HepG2 (cell line): Measurements from ENCODE around the gene FUT6. TPM values are rescaled to one million over a fixed set of nuclear protein-coding genes. Genes with fewer than 3 reads are reported as not detected.

ENCODE experiments used
- ELK4 ChIP-seq: sonication (generic); formaldehyde crosslinking; IDR thresholded peaks from 2 replicates; pipeline ENCODE4 v1.9.0; 2021; ENCODE audit warnings: missing genetic modification reagents, borderline replicate concordance
- HOMEZ ChIP-seq: IDR thresholded peaks from 2 replicates; pipeline ENCODE4 v1.6.1; 2016; ENCODE audit warnings: low read depth
- HOXA9 ChIP-seq: sonication (generic); formaldehyde crosslinking; IDR thresholded peaks from 2 replicates; pipeline ENCODE4 v1.8.1; 2022; ENCODE audit warnings: missing genetic modification reagents, mild to moderate bottlenecking, moderate library complexity, borderline replicate concordance
- IRF2 ChIP-seq: IDR thresholded peaks from 2 replicates; pipeline ENCODE4 v1.6.1; 2018; ENCODE audit warnings: missing genetic modification reagents, missing compliant biosample characterization
- NRL ChIP-seq: sonication (generic); formaldehyde crosslinking; IDR thresholded peaks from 2 replicates; pipeline ENCODE4 v1.5.0; 2020; ENCODE audit warnings: missing genetic modification reagents, mild to moderate bottlenecking, moderate library complexity, borderline replicate concordance
- TCF12 ChIP-seq, 2 experiments: fragments of 450-650 bp in 1 of 2; sonication (generic) in 1 of 2; formaldehyde crosslinking in 1 of 2; IDR thresholded peaks; 2 replicates each; pipeline versions ENCODE4 v1.6.1 to v1.8.0; 2017 to 2022; ENCODE audit warnings: antibody characterized with exemption in 1 of 2, mild to moderate bottlenecking in 1 of 2, missing genetic modification reagents in 1 of 2, moderate library complexity in 1 of 2
- U2AF2 ChIP-seq: fragments of 200-400 bp; formaldehyde crosslinking; IDR thresholded peaks from 2 replicates; pipeline ENCODE4 v1.6.1; 2017; ENCODE audit warnings: low read depth, mild to moderate bottlenecking, low read length
- ZFX ChIP-seq: sonication (generic); formaldehyde crosslinking; IDR thresholded peaks from 2 replicates; pipeline ENCODE4 v1.4.0; 2020; ENCODE audit warnings: mild to moderate bottlenecking, low read depth, missing genetic modification reagents, moderate library complexity
- ZNF10 ChIP-seq: sonication (generic); formaldehyde crosslinking; IDR thresholded peaks from 2 replicates; pipeline ENCODE4 v1.4.0; 2020; ENCODE audit warnings: mild to moderate bottlenecking, low read depth, missing genetic modification reagents, borderline replicate concordance
- ZNF251 ChIP-seq: sonication (generic); formaldehyde crosslinking; IDR thresholded peaks from 2 replicates; pipeline ENCODE4 v1.9.0; 2021; ENCODE audit warnings: mild to moderate bottlenecking, missing genetic modification reagents
- ZNF333 ChIP-seq: sonication (generic); formaldehyde crosslinking; IDR thresholded peaks from 2 replicates; pipeline ENCODE4 v1.4.0; 2020; ENCODE audit warnings: mild to moderate bottlenecking, missing genetic modification reagents, borderline replicate concordance
- ZNF720 ChIP-seq: sonication (generic); formaldehyde crosslinking; IDR thresholded peaks from 2 replicates; pipeline ENCODE4 v1.4.0; 2020; ENCODE audit warnings: missing genetic modification reagents
- ZNF775 ChIP-seq: sonication (generic); formaldehyde crosslinking; IDR thresholded peaks from 2 replicates; pipeline ENCODE4 v1.4.0; 2020; ENCODE audit warnings: missing genetic modification reagents, mild to moderate bottlenecking, moderate library complexity, borderline replicate concordance
- polyA plus RNA-seq, 8 experiments: library from polyadenylated mRNA; depleted of rRNA in 3 of 8; stranded (reverse) in 7 of 8; unstranded in 1 of 8; fragments of >200 nt; fragmentation: Illumina TruSeq in 4 of 8; extraction: Trizol in 4 of 8; gene quantifications; 2 replicates each; pipeline versions ENCODE4 v1.2.1 to v1.2.3, GENCODE V29; 2011 to 2016; ENCODE audit warnings: low read depth in 4 of 8, missing spikeins in 1 of 8, mixed read lengths in 1 of 8; ENCODE audit not compliant: insufficient read depth in 1 of 8
- total RNA-seq, 5 experiments: library from RNA; depleted of rRNA; stranded (reverse); fragments of >200 nt; fragmentation: Illumina TruSeq; extraction: Trizol; gene quantifications; 2 replicates each; pipeline ENCODE4 v1.2.3, GENCODE V29; 2016; ENCODE audit warnings: low read depth in 1 of 5
- TF ChIP-seq, protein P1 (sequence below), 2 experiments: fragments of 450-650 bp in 1 of 2; sonication (generic) in 1 of 2; formaldehyde crosslinking in 1 of 2; IDR thresholded peaks; 2 replicates each; pipeline versions ENCODE4 v1.6.1 to v1.8.0; 2016 to 2022; ENCODE audit warnings: antibody characterized with exemption in 1 of 2, mild to moderate bottlenecking in 1 of 2, missing genetic modification reagents in 1 of 2
- TF ChIP-seq, protein P2 (sequence below): sonication (generic); formaldehyde crosslinking; IDR thresholded peaks from 2 replicates; pipeline ENCODE4 v1.8.1; 2023; ENCODE audit warnings: mild to moderate bottlenecking, missing genetic modification reagents

The FUT6 gene
- total and polyA plus RNA-seq, 2 of the 13 experiments (the other 11 are each of a cell fraction or from before 2014, with no cell fraction given), result 8.2 to 27.7 TPM

GRCh38 chr19:5880604-5881078 lies 41.1 kb upstream of the FUT6 start (continued):
- TF ChIP-seq ZFX, result peak; percentile 25; the same call in 1 of the 2 replicates
- TF ChIP-seq ZNF775 (CRISPR knock-in tag), result no peak
- TF ChIP-seq NRL (CRISPR knock-in tag), result no peak; the same call in 1 of the 2 replicates
- TF ChIP-seq ZNF251, result no peak
- TF ChIP-seq, protein P1, sequence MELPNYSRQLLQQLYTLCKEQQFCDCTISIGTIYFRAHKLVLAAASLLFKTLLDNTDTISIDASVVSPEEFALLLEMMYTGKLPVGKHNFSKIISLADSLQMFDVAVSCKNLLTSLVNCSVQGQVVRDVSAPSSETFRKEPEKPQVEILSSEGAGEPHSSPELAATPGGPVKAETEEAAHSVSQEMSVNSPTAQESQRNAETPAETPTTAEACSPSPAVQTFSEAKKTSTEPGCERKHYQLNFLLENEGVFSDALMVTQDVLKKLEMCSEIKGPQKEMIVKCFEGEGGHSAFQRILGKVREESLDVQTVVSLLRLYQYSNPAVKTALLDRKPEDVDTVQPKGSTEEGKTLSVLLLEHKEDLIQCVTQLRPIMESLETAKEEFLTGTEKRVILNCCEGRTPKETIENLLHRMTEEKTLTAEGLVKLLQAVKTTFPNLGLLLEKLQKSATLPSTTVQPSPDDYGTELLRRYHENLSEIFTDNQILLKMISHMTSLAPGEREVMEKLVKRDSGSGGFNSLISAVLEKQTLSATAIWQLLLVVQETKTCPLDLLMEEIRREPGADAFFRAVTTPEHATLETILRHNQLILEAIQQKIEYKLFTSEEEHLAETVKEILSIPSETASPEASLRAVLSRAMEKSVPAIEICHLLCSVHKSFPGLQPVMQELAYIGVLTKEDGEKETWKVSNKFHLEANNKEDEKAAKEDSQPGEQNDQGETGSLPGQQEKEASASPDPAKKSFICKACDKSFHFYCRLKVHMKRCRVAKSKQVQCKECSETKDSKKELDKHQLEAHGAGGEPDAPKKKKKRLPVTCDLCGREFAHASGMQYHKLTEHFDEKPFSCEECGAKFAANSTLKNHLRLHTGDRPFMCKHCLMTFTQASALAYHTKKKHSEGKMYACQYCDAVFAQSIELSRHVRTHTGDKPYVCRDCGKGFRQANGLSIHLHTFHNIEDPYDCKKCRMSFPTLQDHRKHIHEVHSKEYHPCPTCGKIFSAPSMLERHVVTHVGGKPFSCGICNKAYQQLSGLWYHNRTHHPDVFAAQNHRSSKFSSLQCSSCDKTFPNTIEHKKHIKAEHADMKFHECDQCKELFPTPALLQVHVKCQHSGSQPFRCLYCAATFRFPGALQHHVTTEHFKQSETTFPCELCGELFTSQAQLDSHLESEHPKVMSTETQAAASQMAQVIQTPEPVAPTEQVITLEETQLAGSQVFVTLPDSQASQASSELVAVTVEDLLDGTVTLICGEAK (IDR thresholded peaks at IDR 0.05), result no peak
- TF ChIP-seq, protein P1 (CRISPR knock-in tag; IDR thresholded peaks at IDR 0.05), result peak; percentile 19; the same call in 1 of the 2 replicates
- no peak for TF ChIP-seq ZNF333 (CRISPR knock-in tag)
- TF ChIP-seq ZNF10 (CRISPR knock-in tag), result no peak
- no peak for TF ChIP-seq HOXA9 (CRISPR knock-in tag)
- TF ChIP-seq, protein P2, sequence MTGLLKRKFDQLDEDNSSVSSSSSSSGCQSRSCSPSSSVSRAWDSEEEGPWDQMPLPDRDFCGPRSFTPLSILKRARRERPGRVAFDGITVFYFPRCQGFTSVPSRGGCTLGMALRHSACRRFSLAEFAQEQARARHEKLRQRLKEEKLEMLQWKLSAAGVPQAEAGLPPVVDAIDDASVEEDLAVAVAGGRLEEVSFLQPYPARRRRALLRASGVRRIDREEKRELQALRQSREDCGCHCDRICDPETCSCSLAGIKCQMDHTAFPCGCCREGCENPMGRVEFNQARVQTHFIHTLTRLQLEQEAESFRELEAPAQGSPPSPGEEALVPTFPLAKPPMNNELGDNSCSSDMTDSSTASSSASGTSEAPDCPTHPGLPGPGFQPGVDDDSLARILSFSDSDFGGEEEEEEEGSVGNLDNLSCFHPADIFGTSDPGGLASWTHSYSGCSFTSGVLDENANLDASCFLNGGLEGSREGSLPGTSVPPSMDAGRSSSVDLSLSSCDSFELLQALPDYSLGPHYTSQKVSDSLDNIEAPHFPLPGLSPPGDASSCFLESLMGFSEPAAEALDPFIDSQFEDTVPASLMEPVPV (CRISPR knock-in tag), result peak; percentile 73; the same call in 1 of the 2 replicates
- peak; percentile 51; the same call in 1 of the 2 replicates for TF ChIP-seq IRF2 (CRISPR knock-in tag)
- no peak for TF ChIP-seq U2AF2
- no peak for TF ChIP-seq ZNF720
- TF ChIP-seq HOMEZ (CRISPR knock-in tag), result no peak
- TF ChIP-seq TCF12 (IDR thresholded peaks at IDR 0.05), result no peak
- TF ChIP-seq TCF12 (CRISPR knock-in tag; IDR thresholded peaks at IDR 0.05), result no peak; the same call in 1 of the 2 replicates
- TF ChIP-seq ELK4 (CRISPR knock-in tag), result no peak
